Cerebellar cortex (tissue), 1 donor: ENCODE results near the gene PRKAR2A.
"Not testable (repeated sequence)": the region's sequence is repeated elsewhere in the genome, so short reads cannot be mapped to it uniquely, and the experiment has no call there.

Experiments
- DNase-seq: peaks from one replicate; pipeline ENCODE4 v3.0.0-alpha.2; 2015; ENCODE audit warnings: low spot score

Gene PRKAR2A

DNA sequence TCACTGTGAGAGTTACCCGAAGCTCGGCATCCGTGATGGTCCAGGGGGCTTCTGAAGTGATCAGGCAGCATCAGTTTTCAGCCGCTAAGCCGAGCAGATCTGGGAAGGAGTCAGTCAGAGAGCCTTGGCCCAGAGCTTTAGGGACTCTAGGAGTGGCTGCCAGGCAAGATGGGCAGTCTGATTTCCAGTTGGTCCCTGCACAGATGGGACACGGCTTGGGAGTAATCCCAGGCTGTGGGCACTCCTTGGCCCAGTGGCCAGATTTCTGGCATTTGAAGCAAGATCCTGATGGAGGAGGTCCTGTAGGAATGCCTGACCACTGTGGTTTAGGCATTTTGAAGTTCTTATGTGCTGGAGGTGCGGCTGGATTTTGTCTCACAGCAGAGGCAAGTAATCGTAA, 120.2 kb downstream of the PRKAR2A start:
- DNase-seq = peak; percentile 89

DNA sequence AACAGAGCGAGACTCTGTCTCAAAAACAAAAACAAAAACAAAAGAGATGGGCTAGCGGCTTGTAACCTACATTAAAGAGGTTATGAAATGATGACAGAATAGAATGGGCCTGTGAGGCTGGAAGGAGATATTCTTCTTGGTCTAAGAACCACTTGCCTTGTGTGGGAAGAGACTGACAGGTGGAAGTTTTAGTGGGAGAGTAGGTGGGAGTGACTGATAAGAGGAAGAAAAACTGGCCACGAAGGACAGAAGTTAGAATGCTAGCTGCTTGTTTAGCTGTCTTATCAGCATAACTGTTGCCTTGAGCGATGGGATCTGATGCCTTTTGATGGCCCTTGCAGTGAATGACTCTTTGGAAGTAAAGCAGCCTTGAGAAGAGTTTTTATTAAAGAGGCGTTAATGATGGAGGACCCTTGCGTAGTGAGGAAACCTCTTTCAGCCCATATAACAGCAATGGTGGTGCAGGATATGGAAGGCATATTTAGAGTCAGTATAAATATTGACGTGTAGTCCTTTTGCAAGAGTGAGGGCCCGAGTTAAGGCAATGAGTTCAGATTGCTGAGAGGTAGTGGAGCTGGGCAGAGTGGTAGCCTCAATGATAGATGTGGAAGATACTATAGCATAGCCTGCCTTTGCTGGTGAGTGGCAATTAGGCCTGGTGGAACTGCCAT, 122.4 kb downstream of the PRKAR2A start:
- DNase-seq = not testable (repeated sequence)

GRCh38 chr3:48723725-48724124, 123.9 kb downstream of the PRKAR2A start:
- no peak for DNase-seq

DNA sequence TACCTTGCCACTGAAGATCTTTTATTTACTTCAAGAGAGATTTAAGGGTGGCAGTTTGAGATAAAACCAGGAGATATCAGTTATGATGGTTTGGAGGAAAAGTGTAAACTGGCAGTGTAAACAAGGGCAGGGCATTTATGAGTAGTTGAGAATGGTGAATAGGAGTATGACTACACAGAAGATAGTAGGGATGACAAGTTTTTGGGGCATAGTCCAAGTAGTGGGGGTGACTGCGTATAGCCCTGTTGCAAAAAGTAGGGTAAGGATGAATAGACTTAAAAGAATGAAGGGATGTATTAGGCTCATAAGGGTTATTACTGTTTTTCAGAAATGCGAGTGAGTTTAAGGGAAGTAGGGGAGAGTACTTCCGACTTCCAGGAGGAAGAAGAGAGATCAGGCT, 124.4 kb downstream of the PRKAR2A start:
- not testable (repeated sequence) for DNase-seq

DNA sequence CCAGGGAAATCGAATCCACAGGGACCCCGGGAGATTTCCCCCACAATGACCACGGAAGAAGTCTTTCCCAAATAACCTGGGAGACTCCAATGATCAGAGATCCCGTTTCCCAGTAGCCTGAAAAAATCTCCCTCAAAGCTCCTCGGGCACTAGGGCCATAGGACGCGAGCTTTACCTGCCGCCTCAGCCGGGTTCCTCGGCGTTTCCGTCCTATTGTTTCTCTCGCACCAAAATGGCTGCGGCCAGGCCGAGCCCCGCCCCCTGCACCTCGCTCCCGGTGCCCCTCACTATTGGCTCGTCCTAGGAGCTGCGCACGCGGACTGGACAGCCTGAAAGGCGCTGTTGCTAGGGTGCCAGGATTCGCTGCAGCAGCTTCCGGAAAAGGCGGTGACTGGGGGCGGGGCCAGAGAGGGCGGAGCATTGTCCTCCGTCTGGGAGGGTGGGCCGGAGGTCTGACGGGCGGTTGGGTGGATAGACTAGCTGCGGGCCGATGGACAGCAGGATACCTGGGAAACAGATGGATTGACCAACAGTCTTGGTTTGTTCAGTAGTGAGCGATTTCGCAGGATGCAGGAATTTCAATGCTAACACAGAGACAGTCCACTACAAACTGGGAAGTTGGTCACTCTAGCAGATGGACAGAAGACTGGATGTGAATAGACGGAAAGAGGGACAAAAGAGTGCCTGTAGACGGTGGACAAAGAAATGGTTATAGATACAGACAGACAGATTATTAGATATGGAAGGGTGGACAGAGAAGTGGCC, 130.5 kb downstream of the PRKAR2A start, which contains the start of gene IP6K2:
TSS of gene IP6K2 (minus strand) at position 240 of the 765 bp plus-strand sequence. CDS start 21,930 bp downstream, outside the sequence.
- DNase-seq = peak; percentile 99

- no peak for DNase-seq
Measured at GRCh38 chr3:48716508-48716981, 131.1 kb downstream of the PRKAR2A start.

DNA sequence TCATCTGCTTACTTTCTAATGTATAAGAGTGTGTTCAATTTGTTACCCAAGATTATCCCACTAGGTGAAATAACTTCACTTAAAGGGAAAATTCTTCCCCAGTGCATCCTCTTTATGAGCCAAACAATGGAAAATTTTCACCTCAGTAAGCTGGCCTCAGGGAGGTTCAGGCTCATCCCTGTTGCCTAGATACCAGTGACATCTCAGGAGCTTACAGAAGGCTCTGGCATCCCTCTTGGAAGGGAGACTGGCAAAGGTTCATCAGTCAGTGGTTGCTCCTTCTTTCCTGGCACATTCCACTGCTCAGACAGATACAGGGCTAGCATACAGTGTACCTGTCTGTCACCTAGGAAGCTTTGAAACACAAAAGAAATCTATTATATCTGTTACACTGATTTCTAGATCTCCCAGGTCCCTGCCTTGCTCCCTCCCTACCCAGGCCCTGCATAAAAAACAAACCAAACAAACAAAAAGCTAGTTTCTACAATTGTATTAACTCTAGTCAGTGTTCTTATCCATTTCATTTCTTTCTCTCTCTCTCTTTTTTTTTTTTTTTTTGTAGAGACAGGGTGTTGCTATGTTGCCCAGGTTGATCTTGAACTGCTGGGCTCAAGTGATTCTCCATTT, 132.4 kb downstream of the PRKAR2A start:
- peak; percentile 100 for DNase-seq

DNA sequence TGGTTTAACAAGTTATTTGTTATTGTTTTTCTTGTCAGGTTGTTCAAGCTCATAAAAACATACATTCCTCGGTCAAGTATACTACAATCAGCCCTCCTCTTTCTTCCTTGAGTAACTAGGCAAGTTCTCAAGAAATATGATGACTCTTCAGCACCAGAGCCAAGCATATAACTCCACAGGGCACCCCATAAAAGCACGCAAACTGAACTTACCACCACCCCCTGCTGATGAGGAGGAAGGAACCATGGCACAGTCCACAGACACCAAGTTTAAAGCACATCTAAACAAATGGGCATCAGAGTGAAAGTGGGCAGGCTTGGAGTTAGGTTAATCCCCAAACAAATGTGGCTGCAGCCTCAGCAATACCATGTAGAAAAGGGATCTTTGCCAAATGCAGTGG, 135.9 kb downstream of the PRKAR2A start:
- DNase-seq = no peak

DNA sequence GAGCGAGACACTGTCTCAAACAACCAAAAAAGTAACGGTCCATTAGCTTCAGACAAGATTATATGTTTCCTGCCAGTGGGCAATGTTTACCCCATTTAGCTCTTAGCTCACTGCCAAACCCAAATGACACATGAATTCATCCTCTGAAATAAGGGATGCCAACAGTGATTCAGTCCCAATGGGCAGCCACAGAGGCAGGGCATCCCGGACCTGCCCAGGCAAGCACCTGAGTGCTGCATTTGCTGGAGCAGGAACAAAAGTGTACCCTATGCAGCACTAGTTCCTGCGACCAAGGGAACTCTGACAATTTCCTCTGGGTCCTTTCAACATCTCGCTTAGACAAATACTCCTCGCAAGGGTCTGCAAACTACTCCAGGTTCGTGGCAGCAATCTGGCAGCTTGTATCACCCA, 138.6 kb downstream of the PRKAR2A start:
- DNase-seq = no peak

DNA sequence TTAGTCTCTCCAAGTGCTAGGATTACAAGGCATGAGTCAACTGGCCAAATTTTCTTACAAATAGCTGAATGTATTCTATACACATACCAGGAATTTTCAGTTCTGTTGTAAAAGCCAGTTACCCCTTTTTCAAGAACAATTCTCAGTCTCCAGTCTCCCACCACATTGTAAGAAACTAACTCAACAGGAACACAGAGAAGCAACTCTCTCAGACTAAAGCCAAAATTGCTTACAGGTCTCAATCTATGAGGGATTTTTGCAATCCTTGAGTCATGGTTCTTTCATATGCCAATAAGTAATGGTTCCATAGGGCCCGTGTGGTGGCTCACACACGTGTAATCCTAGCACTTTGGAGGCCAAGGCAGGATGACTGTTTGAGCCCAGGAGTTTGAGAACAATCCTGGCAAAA, 139.2 kb downstream of the PRKAR2A start:
- DNase-seq = no peak

- no peak for DNase-seq
Measured at GRCh38 chr3:48707157-48707556, 140.5 kb downstream of the PRKAR2A start.

- DNase-seq = no peak
Measured at GRCh38 chr3:48702320-48702920, 145.3 kb downstream of the PRKAR2A start.

GRCh38 chr3:48700731-48701405, 146.8 kb downstream of the PRKAR2A start:
- DNase-seq = no peak

- DNase-seq = no peak
Measured at GRCh38 chr3:48698891-48699290, 148.8 kb downstream of the PRKAR2A start.

DNA sequence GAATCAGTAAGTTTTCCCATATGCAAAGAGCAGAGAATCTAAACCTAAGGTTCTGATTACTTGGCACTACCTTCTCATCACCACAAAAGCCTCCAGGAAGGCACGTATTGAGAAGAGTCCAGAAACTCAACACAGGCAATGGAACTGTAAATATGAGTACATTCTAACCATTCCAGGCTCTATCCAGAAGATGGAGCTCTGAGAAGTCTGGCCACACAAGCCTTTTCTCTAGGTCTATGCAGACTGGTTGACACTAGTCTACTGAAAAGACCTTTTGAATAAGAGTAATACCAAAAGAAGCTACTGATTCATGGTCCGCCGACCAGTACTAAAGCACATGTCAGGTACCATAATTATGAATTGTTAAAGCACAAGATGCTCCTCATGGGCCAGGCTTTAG, 149.7 kb downstream of the PRKAR2A start:
- no peak for DNase-seq

DNA sequence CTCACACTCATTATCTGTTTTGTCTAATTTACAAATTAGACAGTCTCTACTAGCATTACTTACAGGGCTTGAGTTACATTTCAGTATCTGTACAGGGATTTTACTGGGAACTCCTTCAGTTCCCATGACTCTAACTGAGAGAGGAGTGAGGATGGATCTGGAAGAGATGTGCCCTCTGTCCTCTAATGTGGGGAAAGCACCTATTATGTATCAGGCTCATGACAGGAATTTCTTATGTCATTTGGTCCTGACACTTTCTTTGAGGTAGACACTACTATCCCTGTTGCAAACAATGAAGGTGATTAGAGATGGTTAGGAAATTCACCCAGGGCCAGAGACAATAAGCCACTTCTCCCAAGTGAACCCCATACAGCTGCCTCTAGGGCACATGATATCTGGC, 151.1 kb downstream of the PRKAR2A start:
- no peak for DNase-seq
